HG03139 (cell line): ENCODE data around the gene CFAP61.
"Not testable (repeated sequence)": the region's sequence is repeated elsewhere in the genome, so short reads cannot be mapped to it uniquely, and the experiment has no call there.

ENCODE experiments used
- ATAC-seq: cut with Tn5 transposase; IDR thresholded peaks from one replicate; pipeline ENCODE4 v1.9.1; 2021; ENCODE audit not compliant: unreplicated experiment

Gene CFAP61

GRCh38 chr20:20229595-20229994, 177.3 kb downstream of the CFAP61 start:
- no peak for ATAC-seq

DNA sequence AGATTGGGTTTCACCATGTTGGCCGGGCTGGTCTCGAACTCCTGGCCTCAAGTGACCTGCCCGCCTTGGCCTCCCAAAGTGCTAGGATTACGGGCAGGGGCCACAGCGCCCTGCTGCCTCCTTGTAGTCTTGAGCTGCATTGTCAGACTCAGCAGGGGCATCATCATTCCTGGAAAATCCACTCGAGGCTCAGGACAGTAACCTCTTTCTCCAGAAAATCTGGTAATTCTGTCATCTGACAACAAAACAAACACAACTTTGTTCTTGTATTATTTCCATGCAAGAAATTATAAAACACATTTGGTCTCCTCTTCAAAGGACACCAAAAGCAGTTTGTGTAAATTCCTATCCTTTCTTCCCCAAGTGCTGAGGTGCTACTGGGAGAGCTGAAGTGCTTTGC, 178.4 kb downstream of the CFAP61 start:
- ATAC-seq = no peak

DNA sequence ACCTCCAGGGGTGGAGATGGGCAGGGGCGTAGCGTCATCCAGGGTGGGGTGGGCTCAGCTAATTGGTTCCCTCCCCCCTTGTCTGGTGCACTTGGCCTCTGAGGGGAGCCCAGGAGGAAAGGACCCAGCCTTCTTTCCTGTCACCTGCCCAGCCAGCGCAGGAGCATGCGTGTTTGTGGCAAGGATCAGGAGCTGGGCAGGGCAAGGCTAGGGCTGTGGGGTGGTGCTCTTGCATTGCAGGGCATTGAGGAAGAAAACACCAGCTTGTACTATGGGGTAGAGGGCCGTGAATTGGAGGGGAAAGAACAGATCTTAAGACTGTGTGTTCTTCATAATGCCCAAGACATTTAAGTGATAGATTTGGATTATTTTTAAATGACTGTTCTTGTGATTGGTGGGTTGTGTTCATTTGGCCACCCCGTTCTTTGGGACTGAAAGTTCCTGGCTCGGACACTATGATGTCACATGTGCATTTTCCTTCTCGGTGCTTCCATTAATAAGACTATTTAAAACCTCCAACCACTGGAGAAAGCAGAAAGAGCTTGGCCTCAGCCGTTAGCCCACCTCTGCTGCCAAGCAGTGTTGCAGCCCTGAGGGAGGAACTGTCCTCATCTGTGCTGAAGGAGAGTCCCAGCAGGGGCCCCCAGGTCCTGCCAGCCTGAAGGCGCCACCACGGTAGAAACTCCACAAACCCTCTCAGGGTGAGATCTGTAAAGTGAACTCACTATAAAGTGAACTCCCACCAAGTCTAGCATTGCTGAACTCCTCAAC, 179.4 kb downstream of the CFAP61 start:
- ATAC-seq = no peak

- ATAC-seq = no peak
Measured at GRCh38 chr20:20233041-20233514, 180.7 kb downstream of the CFAP61 start.

- no peak for ATAC-seq
Measured at GRCh38 chr20:20235681-20236080, 183.3 kb downstream of the CFAP61 start.

GRCh38 chr20:20237093-20237959, 185.0 kb downstream of the CFAP61 start:
- ATAC-seq = no peak

DNA sequence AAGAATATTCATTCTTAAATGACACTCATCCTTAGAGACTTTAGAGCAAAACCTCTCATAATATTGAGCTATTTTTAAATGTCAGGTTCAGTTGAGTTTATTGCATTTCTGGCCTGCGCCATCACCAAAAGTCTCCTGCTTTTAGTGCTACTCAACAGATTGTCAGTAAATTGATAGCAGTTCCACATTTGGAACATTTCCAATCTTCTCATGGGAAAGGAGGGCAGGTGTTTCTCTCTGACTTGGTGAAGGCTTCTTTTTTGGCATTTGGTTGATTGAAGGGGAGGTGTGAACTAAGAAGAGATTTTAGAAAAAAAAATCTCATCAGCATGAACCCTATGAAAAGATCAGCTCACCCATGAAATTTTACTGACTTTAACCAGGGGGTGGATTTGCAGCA, 189.6 kb downstream of the CFAP61 start:
- no peak for ATAC-seq

DNA sequence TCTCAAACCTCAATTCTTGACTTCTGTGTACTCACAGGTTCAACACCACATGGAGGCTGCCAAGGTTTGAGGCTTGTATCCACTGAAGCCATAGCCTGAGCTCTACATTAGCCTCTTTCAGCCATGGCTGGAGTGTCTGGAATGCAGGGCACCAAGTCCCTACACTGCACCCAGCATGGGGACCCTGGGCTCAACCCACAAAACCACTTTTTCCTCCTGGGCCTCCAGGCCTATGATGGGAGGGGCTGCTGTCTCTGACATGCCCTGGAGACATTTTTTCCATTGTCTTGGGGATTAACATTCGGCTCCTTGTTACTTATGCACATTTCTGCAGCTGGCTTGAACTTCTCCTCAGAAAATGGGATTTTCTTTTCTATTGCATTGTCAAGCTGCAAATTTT, 192.1 kb downstream of the CFAP61 start:
- ATAC-seq = not testable (repeated sequence)

DNA sequence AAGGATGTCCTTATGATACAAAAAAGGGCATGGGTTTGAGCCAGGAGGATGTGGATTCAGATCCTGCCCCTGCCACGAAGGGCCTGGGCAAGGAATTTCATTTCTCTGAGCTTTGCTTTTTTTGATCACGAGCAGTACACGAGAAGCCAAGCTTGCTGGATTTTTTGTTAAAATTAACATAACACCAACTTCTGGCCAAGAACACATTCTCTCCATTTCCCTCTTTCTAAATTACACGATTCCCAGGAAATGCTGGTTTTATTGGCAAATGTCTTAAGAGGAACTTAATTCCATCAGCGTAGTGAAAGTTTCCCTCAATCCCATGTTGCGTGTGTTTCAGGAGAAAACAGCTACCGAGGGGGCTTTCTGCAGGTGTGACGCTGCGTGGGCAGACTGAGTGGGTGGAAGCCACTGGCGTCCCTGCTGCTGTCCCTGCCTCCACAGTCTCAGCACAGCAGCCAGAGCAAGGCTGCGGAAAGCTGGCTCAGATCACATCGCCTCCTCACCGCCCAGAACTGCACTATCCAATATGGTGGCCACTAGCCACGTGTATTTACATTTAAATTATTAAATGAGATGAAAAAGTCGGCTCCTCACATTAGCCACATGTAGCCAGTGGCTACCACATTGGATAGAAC, 194.8 kb downstream of the CFAP61 start:
- ATAC-seq = no peak

DNA sequence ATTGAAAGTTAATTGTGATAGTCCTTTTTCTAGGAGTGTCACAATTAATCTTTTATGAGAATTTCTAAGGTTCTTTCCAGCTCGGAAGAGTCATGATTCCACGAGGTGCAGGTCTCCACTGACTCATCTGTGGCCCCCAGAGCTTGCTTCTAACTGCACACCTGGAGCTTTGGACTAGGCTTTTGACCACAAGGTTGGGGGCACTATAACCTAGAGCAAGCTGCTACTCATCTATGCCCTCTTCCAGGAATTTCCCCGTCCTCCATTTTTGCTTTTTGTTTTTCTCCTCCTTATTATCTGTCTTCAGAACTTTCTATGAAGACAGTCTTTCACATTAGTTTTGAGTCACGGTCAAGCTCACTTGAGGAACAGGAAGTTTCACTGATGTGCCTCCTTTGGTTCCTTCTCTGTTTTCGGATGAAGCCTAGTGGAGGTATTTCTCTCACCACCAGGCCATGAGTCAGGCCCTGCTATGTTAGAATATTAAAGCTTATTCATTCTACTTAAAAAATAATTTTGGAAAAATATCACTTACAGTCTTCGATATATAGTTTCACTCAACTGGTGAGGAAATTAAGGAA, 196.4 kb downstream of the CFAP61 start:
- no peak for ATAC-seq

DNA sequence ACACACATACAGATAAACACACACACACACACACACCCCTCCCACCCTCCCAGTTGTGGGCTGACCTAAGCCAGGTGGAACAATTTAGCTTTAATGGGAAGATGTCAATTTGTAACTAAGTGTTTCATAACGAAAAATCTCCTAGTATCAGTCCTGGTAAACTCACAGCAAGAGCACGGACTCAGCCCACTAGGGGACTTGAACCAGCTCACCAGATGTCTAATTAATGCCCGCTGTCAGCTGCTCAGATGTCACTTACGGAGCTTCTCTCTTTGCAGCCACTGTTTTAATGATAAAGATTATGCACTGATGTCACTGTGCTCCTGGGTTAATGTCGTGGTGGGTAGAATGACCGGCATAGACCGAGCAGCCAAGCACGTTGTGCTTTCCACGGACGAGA, 199.0 kb downstream of the CFAP61 start:
- no peak for ATAC-seq

DNA sequence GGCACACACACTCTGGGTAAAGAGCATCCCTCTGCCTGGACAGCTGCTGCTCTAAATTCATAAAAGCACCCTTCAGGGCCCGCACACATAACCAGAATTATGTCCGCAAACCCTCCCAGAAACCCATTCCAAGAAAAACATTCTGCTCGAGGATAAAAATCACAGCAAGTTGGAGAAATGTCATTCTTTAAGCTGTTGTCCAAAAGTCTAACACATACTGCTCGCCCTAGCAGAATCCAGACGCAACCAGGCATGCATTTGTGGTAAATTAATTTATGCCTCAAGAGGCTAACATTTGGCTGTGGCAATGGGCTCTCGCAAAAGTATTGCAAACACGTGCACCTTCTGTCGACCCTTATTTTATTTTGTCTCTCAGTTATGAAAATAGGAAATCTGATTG, 199.5 kb downstream of the CFAP61 start:
- ATAC-seq = no peak

DNA sequence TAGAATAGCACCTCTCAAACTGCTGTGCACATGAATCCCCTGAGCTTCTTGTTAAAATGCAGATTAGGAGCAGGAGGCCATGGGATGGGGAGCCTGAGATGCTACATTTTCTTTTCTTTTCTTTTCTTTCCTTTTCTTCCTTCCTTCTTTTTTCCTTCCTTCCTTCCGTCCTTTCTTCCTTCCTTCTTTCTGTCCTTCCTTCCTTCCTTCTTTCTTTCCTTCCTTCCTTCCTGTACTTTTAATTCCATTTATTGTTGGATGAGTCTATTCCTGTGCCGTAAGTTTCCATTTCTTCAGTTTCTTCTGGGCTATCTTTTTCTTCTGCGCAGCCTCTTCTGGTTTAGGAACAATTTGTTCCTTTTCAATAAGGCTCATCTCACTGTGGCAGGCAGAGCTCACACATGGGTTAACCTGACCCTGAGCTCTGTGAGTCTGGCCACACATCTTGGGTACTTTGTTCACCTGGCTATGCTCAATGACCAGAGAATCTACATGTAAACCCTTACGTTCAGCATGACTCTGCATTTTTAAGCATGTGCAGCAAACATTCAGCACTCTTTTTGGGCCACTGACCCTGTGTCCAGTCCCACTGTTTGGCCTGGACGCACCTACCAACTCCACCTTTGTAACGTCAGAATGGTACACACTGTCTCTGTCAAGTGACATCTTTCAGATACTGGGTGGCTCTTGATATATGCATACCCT, 200.9 kb downstream of the CFAP61 start:
- ATAC-seq = no peak

GRCh38 chr20:20253744-20254330, 201.5 kb downstream of the CFAP61 start:
- ATAC-seq = no peak

DNA sequence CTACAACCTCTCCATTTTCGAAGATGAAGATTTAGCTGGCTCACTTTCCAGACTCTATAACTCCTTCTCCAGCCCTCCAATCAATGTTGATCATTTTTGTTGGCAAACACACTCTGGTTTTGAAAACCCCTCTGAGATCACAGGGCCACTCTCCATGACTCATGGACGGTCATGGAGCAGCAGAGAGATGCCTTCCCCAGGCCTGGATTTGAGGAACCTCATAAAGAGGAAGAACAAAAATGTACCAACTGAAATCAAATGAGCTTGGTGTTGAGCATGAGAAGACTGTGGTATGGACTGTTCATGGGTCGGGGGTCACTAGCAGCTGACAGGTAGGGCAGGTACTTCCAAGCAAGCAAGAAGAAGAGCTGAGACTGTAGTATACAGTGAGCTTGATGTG, 202.8 kb downstream of the CFAP61 start:
- no peak for ATAC-seq

DNA sequence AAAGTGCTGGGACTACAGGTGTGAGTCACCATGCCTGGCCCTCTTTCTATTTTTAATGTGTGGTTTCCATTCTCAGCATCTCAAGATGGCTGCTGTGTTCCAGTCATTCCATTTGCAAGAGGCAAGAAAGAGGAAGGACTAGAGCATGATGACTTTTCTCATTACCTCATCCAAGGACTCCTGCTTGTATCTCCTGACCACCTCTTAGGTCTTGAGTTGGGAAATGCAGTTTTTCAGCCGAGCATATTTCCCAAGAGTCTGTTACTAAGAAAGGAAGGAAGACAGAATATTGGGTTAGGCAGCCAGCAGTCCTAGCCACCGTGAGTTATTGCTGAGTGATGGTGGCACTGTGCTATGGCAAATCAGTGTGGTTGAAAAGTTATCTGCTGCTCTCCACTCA, 207.2 kb downstream of the CFAP61 start:
- ATAC-seq = no peak

- ATAC-seq = no peak
Measured at GRCh38 chr20:20261159-20261558, 208.8 kb downstream of the CFAP61 start.

GRCh38 chr20:20265210-20265609, 212.9 kb downstream of the CFAP61 start:
- no peak for ATAC-seq

- ATAC-seq = no peak
Measured at GRCh38 chr20:20266552-20266951, 214.2 kb downstream of the CFAP61 start.

DNA sequence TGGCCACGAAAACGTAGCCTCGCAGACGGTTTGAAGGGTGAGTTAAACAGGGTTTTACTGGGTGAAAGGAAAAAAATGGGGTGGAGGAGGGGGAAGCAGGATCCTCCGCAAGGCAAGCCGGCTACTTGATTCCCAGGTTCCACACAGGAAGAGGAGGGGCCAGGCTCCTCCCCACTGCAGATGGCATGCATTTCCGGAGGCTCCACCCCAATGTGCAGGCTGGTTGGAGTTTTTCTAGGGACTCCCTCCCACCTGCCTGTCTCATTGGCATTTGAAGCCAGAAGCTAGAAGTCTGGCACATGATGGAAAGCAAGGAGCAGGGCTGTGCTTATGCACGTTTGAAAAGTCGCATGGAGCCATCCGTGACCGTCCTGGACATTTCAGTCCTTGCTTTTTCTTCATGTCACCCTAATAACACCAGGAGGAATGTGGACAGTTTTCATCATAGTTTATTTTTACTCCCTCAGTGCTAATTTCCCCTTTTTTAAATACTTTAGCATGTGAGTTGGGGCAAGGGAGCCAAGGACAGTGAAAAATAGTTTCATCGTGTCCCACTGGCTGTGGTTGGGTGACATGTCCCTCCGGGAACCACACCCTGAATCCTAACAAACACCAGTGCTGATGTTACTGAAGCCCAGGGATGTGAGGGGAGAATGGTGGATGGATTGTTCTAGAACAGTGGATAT, 215.5 kb downstream of the CFAP61 start:
- no peak for ATAC-seq
